ENCODE results near the gene FYB1.

- TF ChIP-seq EZH2 (IDR thresholded peaks at IDR 0.05; ENCODE audit: borderline replicate concordance, low read depth, low read length, poor library complexity, severe bottlenecking) (no peak), CTCF (conservative IDR thresholded peaks at IDR 0.05; ENCODE audit: low read depth, low read length) (no peak)
Observed at GRCh38 chr5:39171647-39172046, 47.7 kb downstream of the FYB1 start.

Data from A673 (cell line).